Measurements from ENCODE around the gene TLR1. TPM values are rescaled to one million over a fixed set of nuclear protein-coding genes. Genes with fewer than 3 reads are reported as not detected.
"Not testable (repeated sequence)": the region's sequence is repeated elsewhere in the genome, so short reads cannot be mapped to it uniquely, and the experiment has no call there.

Gene TLR1
- polyA plus RNA-seq, 1 donor: 4.3 TPM

- not testable (repeated sequence) for DNase-seq
Measured at GRCh38 chr4:38807462-38807861, 2.9 kb upstream of the TLR1 start.

GRCh38 chr4:38806251-38806650, 1.7 kb upstream of the TLR1 start:
- DNase-seq: not testable (repeated sequence)

- DNase-seq: no peak
Measured at GRCh38 chr4:38805530-38806145, 1.0 kb upstream of the TLR1 start.

- no peak for DNase-seq
Measured at GRCh38 chr4:38803833-38804653, 548 bp downstream of the TLR1 start.

- no peak for DNase-seq
Measured at GRCh38 chr4:38802561-38803355, 1.8 kb downstream of the TLR1 start.

- DNase-seq: no peak
Measured at GRCh38 chr4:38800961-38801450, 3.6 kb downstream of the TLR1 start.

GRCh38 chr4:38800366-38800765, 4.2 kb downstream of the TLR1 start:
- DNase-seq: no peak

GRCh38 chr4:38795087-38795486, 9.5 kb downstream of the TLR1 start:
- no peak for DNase-seq

GRCh38 chr4:38794051-38794450, 10.5 kb downstream of the TLR1 start:
- no peak for DNase-seq

- no peak for DNase-seq
Measured at GRCh38 chr4:38791010-38791409, 13.6 kb downstream of the TLR1 start.

GRCh38 chr4:38788317-38788716, 16.3 kb downstream of the TLR1 start:
- no peak for DNase-seq

- no peak for DNase-seq
Measured at GRCh38 chr4:38787693-38788092, 16.9 kb downstream of the TLR1 start.

- no peak for DNase-seq
Measured at GRCh38 chr4:38785901-38786402, 18.6 kb downstream of the TLR1 start.

- no peak for DNase-seq
Measured at GRCh38 chr4:38785041-38785790, 19.4 kb downstream of the TLR1 start.

- DNase-seq: no peak
Measured at GRCh38 chr4:38784141-38784540, 20.4 kb downstream of the TLR1 start.

GRCh38 chr4:38783109-38783460, 21.5 kb downstream of the TLR1 start:
- DNase-seq: no peak

GRCh38 chr4:38782452-38783108, 22.0 kb downstream of the TLR1 start, which contains the start of gene TLR10:
Gene TLR10, minus strand, starts transcription at chr4:38782990. Its CDS starts 7,400 bp downstream, at chr4:38775590.
- no peak for DNase-seq

- DNase-seq: no peak
Measured at GRCh38 chr4:38781854-38782261, 22.7 kb downstream of the TLR1 start.

- no peak for DNase-seq
Measured at GRCh38 chr4:38780833-38781484, 23.6 kb downstream of the TLR1 start.

GRCh38 chr4:38779790-38780189, 24.8 kb downstream of the TLR1 start:
- DNase-seq: no peak

- not testable (repeated sequence) for DNase-seq
Measured at GRCh38 chr4:38777925-38778324, 26.7 kb downstream of the TLR1 start.

Measured in left kidney (tissue), 2 donors.